GM12801 (cell line): ENCODE results near the gene OXNAD1.

Source experiments
- CTCF ChIP-seq: IDR thresholded peaks from one replicate; pipeline ENCODE4 v1.5.1; 2011; ENCODE audit warnings: control low read depth; ENCODE audit not compliant: insufficient read length; ENCODE audit errors: extremely low read depth

Gene OXNAD1

GRCh38 chr3:16264174-16264707 is 771 bp upstream of the OXNAD1 start:
- no peak for TF ChIP-seq CTCF

- no peak for TF ChIP-seq CTCF
Measured at GRCh38 chr3:16265455-16265786, 409 bp downstream of the OXNAD1 start.

GRCh38 chr3:16266714-16267113 is 1.7 kb downstream of the OXNAD1 start:
- TF ChIP-seq CTCF = no peak

GRCh38 chr3:16270855-16271254 is 5.8 kb downstream of the OXNAD1 start:
- TF ChIP-seq CTCF = no peak

GRCh38 chr3:16272588-16272987 is 7.6 kb downstream of the OXNAD1 start:
- TF ChIP-seq CTCF = no peak

- no peak for TF ChIP-seq CTCF
Measured at GRCh38 chr3:16273867-16274266, 8.9 kb downstream of the OXNAD1 start.

GRCh38 chr3:16277471-16277870 is 12.5 kb downstream of the OXNAD1 start:
- TF ChIP-seq CTCF = no peak
